Lung microvascular endothelial cell (primary cell): ENCODE measurements around the gene CYTH4. TPM values are rescaled to one million over a fixed set of nuclear protein-coding genes. Genes with fewer than 3 reads are reported as not detected.
"Not testable (repeated sequence)": the region's sequence is repeated elsewhere in the genome, so short reads cannot be mapped to it uniquely, and the experiment has no call there.

ENCODE experiments used
- DNase-seq, 2 donors: peaks; one replicate each; pipeline versions ENCODE4 v3.0.0 to v3.0.0-alpha.2; 2010; ENCODE audit warnings: low read depth in 2 of 2
- total RNA-seq: library from RNA; depleted of rRNA; stranded (reverse); fragments of >200 nt; gene quantifications from 2 replicates; pipeline ENCODE4 v1.2.1, GENCODE V29; 2014

The CYTH4 gene
- total RNA-seq, 1 donor from 2014 or later = not detected

DNA sequence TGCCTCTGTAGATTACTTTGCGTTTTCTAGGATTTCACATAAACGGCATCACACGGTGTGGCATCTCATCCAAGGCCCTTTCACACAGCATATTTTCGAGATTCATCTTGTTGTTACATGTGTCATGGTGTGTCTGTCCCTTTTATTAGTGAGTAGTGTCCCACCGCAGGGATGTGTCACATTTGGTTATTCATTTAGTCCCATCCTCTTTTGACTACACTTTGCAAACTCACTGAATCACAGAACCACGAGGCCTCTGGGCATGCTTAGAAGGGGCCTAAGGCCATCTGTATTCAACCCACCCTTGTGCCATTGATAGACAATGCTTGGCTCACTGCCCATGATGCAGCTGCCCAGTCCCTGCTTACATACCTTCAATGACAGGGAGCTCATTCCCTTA, 34.1 kb upstream of the CYTH4 start:
- DNase-seq = no peak

DNA sequence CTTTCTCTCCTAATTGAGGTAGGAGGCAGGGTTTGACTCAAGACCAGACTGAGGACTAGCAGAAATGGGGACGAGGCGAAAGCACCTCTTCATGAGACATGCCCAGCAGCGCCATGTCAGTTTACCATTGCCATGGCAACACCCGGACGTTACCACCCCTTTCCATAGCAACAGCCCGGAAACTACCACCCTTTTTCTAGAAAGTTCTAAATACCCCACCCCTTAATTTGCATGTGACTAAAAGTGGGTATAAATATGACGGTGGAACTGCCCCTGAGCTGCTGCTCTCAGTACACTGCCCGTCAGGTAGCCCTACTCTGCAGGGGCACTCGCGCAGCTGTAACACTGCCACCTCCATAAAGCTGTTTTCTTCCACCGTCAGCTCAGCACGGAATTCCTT, 32.3 kb upstream of the CYTH4 start:
- no peak for DNase-seq

DNA sequence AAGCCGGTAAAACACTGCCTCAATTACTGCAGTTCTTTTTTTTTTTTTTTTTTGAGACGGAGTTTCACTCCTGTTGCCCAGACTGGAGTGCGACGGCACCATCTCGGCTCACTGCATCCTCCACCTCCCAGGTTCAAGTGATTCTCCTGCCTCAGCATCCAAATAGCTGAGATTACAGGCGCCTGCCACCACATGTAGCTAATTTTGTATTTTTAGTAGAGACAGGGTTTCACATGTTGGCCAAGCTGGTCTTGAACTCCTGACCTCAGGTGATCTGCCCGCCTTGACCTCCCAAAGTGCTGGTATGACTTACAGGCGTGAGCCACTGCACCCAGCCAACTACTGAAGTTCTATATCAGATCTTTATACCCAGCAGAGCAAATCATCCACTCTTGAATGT, 30.5 kb upstream of the CYTH4 start:
- DNase-seq = not testable (repeated sequence)

DNA sequence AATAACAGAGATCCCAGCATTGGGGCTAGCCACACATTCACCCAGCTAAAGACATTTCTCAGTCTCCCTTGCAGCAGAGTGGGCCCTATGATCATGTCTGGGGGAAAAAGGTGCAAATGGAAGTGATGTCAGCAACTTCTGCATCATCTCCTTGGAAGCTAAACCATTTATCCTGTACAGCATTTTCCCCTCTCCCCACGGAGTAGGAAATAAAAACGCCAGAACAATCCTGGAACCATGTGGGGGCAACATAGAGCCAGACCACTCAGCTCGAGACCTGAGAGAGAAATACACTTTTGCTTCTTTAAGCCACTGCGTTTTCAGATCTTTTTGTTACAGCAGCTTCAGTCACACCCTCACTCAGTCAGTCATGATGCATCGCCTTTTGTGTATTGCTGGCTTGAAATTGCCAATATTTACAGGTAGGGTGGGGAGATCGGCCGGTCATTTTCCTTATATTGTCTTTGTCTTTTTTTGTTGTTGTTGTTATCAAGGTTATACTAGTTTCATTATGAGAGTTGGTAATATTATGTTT, 29.1 kb upstream of the CYTH4 start:
- peak in 1 of 2 donors; percentile 28 for DNase-seq

DNA sequence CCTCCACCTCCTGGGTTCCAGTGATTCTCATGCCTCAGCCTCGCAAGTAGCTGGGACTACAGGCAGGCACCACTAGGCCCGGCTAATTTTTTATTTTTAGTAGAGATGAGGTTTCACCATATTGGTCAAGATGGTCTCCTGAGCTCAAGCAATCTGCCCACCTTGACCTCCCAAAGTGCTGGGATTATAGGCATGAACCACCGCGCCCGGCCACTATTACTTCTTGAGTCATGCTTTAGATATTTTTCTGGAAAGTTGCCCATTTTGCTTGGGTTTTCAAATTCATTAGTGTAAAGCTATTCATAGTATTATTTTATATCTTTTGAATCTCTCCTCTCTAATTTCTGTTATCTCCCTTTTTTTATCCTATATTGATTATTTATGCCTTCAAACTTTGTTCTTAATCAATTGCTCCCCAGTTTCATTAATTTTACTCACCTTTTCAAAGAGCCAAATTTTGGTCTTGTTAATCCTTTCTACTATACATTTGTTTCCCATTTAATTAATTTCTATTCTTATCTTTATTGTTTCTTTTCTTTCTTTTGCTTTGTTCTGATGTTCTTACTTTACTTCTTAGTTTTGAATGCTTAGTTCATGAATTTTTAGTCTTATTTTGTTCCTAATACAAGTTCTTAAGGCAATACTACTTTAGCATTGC, 28.0 kb upstream of the CYTH4 start:
- DNase-seq = peak; percentile 50 to 82

DNA sequence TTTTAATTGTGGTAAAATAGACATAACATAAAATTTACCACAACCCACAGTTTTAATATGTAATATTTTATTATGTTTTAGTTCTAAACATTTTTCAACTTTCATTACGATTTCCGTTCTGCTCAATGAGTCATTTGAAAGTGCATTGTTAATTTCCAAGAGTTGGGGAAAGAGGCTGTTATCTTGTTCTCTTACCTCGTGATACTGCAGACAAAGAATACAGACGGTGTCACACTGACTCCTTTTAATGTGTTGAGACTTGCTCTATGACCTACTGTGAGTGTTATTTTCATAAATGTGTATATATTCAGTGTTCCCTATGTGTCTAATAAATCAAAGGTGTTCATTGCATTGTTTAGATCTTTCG, 27.5 kb upstream of the CYTH4 start:
- DNase-seq = peak; percentile 74 to 89

DNA sequence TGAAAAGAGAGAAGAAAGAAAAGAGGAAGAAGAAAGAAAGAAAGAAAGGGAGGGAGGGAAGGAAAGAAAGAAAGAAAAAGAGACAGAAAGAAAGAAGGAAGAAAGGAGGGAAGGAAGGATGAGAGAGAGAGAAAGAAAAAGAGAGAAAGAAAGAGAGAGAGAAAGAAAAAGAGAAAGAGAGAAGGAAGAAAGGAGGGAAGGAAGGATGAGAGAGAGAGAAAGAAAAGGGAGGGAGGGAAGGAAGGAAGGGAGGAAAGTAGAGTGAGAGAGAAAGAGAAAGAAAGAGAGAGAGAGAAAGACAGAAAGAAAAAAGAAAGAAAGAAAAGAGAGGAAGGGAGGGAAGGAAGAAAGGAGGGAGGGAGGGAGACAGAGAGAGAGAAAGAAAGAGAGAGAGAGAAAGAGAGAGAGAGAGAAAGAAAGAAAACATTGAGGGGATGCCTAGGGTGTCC, 26.7 kb upstream of the CYTH4 start:
- DNase-seq = no peak

DNA sequence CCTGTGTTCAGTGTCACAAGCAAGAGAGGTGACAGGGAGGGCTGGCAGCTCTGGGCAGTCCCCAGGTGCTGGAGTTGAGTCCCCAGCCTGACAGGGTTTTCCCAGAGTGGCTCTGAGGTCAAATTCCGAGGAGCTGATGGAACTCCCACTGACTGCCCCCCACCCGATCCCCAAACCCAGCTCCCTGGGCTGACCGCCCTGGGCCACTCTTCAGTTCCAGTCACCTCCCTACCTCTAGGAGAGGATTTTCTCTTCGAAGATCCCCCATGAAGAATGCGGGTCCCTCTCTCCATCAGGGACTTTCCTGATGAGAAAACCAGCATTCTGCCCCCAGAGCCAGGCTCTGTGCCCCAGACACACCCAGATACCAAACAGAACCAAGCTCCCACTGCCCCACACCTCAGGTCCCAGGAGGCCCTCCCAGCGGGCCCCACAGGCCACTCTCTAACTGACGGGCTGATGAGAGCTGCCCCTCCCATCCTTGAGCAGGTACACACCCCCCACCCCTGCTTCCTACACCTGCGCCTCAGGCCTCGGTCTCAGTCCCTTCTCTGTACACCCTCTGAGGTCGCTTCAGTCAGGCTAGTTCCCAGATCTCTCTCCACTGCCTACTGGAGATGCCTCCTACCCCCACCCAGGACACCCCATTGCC, 26.1 kb upstream of the CYTH4 start:
- DNase-seq = no peak

DNA sequence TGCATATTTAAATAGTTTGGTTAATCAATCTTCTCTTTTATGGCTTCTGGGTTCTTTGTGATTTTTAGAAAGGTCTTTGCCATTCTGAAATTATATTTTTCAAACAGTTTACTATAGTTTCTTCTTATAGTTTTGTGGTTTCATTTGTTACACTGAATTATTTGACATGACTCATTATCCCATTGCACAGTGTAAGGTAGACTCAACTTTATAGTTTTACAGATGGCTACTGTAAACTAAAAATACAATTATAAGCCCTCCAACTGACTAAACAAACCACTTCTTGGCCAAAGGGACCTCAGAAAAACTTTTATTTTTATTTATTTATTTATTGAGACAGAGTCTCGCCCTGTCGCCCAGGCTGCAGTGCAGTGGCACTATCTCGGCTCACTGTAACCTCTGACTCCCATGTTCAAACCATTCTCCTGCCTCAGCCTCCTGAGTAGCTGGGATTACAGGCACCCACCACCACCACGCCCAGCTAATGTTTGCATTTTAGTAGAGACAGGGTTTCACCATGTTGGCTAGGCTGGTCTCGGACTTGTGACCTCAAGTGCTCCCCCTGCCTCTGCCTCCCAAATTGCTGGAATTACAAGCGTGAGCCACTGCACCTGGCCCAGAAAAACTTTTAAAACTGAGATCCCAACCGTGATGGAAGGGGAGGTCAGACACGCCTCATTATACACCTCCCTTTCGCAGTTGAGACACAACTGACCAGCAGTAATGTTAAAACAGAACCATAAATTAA, 24.1 kb upstream of the CYTH4 start:
- no peak for DNase-seq

DNA sequence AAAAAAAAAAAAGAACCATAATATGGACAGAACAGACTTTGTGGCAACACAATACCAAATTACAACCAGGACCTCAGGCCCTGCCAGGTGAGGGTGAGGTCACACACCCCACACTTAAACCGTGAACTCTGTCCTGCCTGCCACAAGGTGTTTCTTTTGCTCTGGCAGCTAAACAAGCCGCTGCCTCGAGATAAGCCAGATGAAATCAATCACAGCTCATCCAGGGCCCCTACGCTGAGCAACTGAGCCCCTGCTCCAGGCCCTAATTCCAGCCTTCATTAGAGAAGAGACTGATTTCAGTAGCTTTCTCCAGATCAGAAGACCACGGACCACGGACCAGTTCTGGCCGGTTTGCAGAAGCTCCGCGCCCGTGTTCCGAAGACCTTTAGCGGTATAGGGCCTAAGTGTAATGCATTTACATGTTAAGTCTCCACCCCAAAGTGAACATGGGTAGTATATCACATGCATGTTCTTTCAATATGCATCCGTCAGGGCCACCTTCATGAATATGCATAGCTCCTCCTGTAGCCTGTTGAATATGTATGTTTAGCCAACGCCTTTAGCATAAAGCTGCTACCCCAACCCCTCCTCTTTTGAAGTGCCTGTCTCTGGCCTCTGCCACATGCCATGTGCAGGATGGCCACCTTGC, 23.4 kb upstream of the CYTH4 start:
- DNase-seq = no peak

DNA sequence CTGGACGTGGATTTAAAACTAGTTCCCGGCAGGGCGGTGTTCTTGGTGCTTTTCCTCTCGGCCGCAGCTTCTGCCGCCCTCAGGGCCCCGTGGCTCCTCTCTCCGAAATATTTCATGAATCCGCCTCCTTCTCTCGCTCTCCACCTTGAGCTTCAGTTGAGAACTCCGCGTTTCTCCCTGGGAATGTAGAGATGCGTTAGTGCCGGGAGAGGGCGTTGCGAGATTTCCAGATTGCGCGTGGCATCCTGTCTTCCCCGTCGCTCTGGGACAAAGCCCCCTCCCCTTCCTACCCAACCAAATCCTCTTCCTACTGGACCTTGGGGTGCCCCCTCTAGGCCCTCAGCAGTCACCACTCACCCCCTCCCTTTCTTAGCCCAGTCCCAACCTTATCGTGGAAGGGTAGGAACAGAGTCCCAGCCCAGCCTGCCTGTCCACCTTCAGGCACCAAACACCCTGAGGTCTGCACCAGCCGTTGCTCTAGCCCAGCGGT, 22.7 kb upstream of the CYTH4 start:
- DNase-seq = peak; percentile 46 to 60

DNA sequence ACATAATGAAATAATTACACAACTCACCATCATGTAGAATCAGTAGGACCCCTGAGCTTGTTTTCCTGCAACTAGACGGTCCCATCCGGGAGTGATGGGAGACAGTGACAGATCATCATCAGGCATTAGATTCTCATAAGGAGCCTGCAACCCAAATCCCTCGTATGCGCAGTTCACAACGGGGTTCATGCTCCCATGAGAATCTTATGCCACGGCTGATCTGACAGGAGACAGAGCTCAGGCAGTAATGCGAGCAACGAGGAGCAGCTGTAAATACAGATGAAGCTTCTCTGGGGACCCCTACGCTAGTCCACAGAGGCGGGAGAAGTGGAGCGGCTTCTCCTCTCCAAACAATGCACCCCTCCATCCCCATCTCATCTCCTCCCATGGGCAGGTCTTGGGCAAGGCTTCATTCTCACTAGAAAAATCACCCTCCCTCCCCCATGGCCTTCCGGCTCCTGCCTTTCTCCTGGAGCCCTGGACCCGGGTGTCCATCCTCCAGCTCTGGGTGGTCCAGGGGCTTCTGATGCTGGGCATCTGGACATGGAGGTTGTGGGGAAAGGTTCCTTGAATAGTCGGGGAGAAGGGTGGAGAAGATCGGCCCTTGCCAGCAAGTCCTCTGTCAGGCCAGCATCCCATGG, 22.0 kb upstream of the CYTH4 start:
- no peak for DNase-seq

DNA sequence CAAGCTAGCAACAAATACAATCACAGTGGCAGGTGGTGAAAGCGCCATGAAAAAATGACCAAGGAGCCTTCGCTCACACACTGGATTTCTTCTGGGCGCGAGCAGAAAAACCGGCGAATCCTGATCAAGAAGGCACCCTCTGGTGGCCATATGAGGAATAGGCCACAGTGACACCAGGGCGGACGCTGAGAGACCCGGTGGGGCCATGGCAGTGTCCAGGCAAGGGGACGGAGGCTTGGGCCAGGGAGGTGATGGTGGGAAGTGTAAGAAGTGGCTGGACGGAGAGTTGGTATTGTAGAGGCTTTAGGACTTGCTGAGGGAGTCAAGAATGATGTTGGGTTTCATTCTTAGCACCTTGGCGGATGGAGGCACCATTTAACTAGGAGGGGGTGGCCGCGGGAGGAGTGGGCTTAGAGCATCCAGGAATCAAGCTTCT, 21.4 kb upstream of the CYTH4 start:
- peak; percentile 63 to 70 for DNase-seq

DNA sequence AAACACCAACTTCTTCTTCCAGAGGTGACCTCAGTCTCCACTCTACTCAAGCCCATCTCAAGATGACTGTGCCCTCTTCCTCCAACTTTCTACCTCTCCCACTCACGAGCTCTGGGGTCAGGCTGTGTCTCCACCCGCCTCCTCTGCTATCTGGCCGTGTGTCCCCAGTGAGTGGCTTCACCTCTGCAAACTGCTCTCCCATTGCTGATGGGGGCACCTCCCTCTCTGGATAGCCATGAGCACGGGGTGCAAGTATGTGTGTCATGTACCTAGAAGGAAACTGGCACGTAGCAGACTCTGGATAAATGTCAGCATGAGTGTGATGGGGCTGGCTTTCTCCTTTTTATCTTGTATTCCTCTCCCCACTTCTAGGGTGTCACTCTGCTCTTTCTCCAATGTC, 20.0 kb upstream of the CYTH4 start:
- DNase-seq = no peak

DNA sequence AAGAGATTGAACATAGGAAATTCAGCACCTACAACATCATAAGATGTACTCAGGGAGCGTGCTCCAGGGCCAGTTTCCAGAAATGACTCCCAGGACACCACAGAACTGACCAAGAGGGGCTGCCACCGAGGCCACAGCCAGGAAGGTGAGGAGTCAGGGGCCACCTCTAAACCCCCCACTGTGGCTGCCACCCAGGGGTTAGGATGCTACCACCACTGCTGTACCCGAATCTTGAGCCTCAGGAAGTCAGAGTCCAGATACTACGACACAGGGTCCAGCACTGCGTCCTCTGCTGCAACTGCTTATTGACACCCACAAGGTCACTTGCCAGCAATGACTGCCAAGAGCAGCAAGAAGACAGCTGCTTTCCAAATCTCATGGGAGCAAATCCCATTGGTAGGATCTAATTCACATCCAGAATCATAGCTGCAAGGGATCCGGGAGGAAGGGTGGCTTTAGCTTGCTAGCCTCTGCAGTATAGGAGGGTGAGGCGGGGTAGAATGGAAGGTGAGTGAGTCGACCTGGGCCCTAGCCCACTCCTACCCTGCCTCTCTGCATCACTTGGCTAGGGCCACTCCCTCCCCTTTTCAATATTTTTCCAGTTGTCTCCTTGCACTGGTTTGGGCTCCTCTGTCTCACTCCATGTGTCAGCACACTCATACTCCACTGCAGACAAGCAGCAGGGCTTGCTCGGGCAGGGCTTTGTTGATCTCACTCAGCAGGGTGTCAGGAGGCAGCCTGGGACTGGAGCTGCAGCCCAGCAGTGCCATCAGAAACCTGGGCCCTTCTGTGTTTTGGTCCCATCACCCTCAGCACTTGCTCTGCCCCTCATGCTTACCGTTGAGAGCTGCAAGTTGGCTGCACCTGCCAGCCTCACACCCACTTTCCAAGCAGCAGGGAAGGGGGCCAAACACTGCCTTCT, 18.1 kb upstream of the CYTH4 start:
- DNase-seq = no peak

DNA sequence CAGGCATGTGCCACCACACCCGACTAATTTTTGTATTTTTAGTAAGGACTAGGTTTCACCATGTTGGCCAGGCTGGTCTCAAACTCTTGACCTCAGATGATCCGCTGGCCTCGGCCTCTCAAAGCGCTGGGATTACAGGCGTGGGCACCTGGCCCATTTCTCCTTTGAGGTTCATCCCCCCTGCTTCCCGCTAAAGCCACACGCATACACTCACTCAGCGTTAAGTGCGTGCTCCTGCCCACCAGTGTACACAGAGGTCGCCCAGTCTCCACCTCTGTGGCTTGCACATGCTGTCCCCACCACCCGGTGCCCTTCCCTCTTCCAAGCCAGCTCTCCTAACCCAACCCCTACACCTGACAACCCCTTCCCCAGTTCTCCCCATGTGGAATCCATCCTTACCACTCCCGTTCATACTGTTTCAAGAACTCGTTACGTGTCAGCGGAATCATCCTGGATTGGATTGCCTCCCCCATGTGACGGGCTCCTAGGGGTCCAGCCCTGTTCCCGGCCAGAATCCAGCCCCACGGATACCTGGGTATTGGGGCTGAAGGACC, 15.7 kb upstream of the CYTH4 start:
- no peak for DNase-seq

DNA sequence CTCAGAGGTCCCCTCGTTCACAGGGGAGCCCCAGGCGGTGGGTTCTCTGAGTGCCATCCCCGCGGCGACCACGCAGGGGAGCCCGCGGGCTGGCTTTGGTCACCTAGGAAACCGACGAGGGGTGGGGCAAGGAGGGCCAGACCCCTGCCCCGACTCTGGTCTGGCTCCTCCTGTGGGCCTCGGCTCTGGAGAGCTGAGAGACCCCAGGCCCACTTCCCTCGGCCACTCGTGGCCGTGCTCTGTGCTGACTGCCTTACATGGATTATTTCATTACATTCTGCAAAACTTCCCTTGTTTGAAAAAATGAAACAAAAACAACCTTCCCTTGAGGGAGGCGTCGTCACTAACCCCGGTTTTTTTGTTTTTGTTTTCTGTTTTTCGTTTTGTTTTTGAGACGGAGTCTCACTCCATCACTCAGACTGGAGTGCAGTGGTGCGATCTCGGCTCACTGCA, 15.1 kb upstream of the CYTH4 start:
- peak; percentile 34 to 51 for DNase-seq

DNA sequence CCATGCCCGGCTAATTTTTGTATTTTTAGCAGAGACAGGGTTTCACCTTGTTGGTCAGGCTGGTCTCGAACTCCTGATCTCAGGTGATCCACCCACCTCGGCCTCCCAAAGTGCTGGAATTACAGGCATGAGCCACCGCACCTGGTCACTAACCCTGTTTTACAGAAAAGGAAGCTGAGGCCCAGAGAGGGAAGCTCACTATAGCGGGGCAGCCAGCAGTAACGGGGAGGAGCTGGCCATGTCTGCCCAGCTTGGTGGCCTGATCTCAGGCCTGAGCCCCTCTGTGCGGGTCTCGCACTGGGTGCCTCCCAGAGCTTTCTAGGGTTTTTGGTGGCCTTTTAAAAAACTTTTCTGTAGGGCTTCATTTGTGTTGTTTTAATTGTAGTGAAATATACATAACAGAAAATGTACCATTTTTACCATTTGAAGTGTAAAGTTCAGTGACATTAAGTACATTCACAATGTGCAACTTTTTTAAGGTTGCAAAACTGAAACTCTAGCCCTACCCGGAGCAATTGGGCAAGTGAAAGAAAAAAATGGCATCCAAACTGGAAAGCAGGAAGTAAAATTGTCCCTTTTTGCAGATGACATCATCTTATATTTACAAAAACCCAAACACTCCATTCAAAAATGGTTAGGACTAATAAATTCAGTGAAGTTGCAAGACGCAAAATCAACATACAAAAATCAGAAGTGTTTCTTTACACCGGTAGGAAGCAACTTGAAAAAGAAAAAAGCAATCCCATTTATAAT, 14.5 kb upstream of the CYTH4 start:
- DNase-seq = no peak
